HG03196 (cell line): Measurements from ENCODE around the gene MRPL27.
"Not testable (repeated sequence)": the region's sequence is repeated elsewhere in the genome, so short reads cannot be mapped to it uniquely, and the experiment has no call there.

ENCODE experiments used
- ATAC-seq: cut with Tn5 transposase; IDR thresholded peaks from one replicate; pipeline ENCODE4 v1.9.1; 2021; ENCODE audit not compliant: unreplicated experiment

Gene MRPL27

DNA sequence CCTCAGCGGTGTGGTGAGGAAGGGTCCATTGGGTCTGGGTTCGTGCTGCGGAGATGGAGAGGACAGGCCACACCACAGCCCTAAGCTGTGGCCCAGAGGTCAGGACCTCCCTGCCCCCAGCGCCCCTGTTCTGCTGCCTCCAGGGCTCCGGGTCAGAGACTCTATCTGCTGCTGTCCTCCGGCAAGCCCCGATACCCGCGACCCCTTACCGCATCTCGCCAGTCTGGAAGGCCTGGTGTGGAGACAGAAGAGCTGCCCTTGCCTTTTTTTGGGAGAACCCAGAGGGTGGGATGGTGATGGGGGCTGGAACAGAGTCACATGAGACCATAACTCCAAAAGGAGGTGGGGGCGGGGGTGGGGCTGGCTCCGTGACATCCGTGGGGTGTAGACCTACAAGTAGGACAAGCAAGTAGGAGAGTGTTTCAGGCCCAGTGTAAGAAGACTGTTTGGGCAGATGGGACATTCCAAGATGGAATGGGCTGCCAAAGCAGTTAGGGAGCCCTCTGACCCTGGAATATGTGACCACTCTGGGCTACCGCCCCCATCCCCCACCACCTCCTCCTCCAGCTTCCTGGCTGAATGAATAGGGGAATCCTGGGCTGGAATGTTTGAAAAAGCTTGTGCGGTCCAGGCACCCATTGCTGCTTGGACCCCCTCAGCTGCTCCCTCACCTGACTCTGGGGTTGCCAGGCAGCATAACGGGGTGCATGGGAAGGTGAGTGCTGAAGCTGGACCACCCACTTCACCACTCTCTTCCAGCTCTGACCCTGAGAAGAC is 25.7 kb downstream of the MRPL27 start:
- no peak for ATAC-seq

DNA sequence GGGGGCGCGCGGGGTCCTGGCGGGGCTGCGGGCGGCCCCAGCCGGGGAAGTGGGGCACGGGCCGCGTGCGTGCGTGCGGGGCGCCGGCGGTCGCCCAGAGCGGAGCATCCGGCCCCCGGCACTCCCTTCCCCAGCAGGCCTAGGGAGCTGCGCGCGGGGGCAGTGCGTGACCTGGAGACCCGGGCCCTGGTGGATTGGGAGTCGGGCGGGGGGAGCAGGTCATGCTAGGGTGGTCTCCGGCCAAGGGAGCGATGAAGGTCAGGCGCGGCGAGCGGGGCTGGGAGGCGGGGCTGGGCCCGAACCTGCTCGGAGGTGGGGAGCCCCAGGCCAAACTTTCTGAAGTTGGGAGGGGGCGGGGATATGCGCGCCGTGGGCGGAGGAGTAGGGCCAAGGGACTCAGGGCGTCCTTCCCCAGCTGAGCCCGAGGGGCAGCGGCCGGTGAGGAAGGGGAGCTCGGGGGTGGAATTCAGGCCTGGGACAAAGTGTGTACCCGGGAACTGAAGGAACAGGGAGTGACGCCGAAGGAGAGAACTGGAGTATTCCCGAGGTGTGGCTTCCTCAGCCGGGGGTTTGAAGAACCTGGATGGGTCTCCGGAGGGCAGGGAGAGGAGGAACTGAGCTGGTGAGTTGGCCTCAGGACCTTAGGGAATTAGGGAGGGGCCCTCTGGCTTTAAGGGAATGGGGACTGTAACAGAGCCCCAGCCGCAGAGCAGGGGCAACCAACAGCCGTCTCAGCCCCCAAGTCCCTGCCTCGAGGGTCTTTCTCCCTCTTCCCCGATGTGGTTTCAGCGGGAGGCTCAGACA is 26.5 kb downstream of the MRPL27 start:
- ATAC-seq, result peak; percentile 56

DNA sequence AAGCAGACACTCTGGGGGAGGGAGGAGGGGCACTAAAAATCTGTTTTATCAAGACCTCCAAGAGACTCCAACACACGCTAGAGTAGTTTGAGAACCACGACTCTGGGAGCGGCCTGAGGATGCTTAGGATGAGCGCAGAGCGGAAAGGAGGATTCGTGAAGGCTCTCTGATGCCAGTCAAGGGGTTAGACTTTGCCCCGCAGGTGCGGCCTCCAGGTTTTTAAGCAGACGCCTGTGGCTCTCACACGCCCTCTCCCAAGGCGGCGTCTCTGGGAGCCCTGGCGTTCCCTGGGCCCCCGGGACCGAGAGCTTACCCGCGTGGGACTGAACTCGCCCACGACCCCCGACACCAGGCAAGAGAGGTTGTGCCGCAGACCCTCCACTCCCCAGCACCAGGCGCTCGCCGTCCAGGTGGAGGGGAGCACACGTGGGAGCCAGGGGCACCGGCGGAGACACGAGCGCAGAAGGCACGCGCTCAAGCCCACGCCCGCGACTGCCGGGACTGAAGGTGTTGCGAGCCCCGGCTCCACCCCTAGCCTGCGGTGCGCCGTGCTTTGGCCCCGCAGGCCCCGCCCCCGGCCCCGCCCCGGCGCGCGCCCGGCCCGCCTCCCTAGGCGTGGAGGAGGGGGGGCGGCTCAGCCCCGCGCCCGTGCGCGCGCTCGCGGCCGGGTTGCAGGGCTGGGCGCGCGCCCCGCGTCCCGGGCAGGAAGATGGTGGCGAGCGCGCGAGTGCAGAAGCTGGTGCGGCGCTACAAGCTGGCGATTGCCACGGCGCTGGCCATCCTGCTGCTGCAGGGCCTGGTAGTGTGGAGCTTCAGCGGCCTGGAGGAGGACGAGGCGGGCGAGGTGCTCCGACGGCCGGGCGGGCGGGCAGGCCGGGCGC is 27.3 kb downstream of the MRPL27 start, which contains the start of gene XYLT2:
TSS of gene XYLT2 (plus strand) at position 695 of the 881 bp plus-strand sequence. CDS start at position 710, 15 bp downstream.
- peak; percentile 56 for ATAC-seq

DNA sequence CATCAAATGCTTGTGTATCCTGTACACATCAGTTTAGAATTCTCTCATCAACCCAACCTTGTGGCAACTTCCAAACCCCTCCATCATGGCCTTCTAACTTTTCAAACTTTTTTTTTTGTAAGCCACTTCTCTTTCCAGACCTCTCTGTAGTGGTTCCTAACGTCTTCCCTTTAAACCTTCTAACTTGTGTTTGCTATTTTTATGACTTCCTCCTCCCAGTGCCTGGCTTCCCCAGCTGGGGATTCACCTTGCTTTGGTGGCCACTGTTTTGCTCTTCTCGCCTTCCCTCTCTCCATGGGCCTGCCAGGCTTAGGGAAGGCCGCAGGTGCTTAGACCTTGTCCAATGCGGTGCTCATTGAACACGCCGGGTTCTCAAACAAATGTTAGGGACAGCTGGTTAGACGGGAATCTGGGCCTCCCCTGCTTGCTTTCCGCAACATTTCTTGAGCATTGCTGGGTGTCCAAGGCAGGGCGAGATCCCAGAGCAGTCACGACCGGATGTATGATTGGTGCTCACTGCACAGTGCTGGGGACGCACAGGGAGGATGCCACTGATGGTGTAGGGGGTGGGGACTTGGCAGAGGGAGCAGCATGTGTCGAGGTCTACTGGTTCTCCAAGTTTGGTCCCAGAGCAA is 28.1 kb downstream of the MRPL27 start:
- ATAC-seq, result no peak

DNA sequence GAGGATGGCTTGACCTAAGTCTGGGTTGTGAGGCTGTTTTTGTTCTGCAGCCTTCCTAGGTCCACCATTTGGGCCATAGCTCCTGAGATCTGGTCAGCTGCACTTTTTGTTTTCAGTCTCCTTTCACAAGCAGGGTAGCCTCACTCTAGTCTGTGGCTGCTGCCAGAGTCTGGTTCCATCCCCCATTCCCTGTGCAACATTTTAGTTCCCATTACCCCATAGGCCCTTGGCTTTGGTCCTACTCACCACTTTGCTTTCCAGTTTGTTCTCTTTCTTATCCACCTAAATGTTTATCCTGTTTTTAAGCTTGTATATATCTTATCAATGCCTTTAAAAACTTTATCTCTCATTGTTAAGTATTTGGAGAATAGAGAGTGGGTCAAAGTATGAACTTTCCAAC is 33.6 kb downstream of the MRPL27 start:
- ATAC-seq, result no peak

DNA sequence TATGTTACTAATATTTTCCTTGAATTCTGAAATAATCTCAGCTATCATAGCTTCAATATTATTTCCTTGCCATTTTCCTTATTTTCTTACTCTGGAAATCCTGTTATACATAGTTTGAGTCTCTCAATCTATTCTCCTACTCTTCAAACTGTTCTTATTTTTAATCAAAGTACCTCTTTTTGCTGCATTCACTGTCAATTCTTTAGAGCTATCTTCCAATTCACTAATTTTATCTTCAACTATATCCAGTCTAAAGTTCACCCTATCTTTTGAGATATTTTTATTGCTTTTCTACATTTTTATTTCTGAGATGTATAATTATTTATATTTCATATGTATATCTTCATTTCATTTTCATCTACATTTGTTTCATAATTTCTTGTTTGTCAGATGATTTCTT is 34.3 kb downstream of the MRPL27 start:
- no peak for ATAC-seq

DNA sequence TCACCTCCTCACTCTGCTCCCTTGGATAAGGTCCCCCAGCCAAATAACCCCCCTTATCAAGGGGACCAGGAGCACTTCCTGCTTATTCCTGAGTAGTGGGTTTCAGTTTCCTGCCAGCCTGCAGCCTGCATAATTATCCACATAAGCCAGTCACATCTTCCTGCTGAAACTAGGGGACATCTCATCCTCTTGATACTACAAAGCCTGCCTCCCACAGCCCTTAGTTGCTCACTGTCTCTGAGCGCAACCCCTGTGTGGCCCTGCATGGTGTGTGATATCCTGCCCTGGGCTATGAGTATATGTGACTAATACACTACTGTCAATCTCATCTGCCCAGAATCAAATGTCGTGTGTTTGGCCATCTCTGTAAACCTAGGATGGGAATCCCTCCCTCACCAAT is 35.0 kb downstream of the MRPL27 start:
- ATAC-seq, result no peak

DNA sequence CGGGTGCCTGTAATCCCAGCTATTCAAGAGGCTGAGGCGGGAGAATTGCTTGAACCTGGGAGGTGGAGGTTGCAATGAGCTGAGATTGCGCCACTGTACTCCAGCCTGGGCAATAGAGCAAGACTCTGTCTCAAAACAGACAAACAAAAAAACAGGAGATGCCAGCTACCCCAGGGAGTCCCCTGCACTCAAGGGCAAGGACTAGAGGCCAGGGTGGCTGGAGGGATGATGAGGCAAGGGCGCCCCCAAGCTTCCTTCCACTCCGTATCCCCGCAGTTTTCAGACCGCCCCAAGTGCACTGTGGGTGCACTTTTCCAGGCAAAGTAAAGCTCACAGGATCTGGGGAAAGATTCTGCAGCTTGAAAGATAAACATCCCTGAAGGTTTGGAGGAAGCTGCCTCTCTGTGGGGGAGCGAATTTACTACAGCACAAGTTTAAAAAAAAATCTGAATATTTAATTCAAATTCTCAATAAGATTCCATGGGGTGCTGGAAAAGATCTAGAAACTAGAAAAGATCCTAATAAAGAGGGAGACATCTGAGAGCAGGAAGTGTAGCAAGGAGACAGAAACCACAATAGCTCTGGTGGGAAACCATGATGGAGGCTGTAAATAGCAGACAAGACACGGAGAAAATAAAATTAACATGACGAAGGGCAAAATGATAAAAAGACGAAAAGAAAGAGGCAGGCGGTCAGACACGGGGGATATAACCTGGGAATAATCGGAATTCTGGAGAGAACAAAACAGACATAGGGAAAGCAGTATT is 39.5 kb downstream of the MRPL27 start:
- ATAC-seq, result not testable (repeated sequence)

DNA sequence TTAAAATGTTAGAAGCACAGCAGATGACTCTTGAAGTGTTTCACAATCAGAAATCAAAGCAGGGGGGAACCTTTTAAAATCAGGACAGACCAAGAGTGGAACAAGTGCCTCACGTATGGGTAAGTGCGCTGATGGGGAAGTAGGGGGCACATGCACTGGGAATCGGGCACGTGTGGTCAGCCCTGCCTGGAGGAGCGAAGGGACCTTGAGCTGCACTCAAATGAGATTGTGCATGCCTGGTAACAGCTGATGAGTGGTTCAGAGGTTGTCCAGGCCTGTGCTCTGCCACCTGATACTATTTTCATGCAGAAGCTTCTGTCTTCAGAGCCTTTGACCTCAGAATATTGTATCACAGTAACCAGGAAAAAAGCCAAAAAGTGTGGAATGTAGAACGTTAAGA is 40.8 kb downstream of the MRPL27 start:
- no peak for ATAC-seq

DNA sequence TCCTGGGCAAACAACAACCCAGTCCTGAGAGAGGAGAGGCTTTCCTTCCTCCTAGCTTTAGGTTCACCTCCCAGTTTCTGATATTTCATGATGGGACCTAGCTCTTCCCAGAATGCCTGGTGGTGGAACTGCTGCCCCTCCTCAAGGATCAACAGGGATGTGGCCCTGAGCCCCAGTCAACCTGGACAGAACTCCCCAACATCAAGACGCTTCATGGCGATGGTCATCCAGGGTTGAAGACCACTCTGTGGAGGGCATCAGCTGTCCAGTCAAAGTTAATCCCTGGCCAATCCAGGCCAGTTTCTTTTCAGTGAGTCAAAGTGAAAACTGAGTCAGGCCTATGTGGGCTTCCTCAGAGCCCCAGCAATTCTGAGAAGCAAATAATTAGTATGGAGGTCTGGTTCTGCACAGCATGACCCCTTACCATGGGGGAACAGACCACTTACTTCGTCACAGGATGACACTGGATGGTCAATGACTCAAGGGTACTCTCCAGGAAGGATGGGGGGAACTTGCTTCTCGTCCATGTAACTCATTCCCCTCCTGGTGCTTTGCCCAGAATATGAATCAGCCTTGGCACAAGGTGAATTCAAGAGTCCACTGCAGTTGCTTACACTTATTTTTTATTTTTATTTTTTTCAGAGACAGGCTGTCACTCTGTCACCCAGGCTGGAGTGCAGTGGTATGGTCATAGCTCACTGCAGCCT is 41.7 kb downstream of the MRPL27 start:
- ATAC-seq, result no peak

DNA sequence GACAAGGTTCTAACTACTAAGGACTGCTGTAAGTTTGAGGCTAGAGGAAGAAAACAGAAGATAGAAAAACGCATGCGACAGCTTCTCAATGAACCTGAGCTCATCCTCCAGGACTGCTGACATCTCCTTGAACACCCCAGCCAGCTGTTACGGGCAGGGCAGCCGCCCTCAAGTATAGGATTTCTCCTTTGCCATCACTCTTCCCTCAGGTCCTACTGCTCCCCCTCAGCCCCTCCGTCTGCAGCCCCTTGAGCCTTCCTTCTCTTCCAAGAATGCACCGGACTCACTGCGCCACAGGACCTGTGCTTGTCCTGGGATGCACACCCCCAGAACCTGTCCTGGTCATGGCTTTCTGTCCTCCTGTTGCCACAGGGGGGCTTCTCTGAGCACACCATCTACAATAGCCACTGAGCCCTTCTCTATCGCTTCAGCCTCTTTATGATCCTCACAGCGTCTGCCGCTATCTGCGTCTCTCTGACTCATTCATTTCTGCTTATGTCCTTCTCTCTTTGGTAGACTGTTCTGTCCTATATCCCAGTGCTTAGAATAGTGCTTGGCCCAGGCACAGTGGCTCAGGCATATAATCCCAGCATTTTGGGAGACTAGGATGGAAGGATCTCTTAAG is 42.7 kb downstream of the MRPL27 start:
- no peak for ATAC-seq

DNA sequence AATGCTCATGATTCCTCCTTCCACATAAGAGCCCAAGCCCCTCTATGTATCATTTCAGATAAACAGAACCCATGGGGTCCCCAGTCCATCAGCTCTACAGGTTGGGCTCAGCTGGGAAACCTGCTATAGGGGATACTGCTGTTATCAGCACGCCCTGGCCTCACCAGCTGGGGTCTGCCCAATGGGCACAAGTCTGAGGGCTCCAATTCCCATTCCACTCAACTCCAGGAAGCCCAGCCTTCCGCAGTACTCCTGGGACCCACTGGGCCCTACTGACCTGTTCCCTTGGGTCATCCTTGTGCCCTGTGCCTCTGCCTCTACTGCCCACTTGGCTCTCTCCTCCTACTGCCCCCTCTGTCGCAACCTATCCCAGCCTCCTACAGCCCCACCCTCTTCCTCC is 43.3 kb downstream of the MRPL27 start:
- no peak for ATAC-seq

DNA sequence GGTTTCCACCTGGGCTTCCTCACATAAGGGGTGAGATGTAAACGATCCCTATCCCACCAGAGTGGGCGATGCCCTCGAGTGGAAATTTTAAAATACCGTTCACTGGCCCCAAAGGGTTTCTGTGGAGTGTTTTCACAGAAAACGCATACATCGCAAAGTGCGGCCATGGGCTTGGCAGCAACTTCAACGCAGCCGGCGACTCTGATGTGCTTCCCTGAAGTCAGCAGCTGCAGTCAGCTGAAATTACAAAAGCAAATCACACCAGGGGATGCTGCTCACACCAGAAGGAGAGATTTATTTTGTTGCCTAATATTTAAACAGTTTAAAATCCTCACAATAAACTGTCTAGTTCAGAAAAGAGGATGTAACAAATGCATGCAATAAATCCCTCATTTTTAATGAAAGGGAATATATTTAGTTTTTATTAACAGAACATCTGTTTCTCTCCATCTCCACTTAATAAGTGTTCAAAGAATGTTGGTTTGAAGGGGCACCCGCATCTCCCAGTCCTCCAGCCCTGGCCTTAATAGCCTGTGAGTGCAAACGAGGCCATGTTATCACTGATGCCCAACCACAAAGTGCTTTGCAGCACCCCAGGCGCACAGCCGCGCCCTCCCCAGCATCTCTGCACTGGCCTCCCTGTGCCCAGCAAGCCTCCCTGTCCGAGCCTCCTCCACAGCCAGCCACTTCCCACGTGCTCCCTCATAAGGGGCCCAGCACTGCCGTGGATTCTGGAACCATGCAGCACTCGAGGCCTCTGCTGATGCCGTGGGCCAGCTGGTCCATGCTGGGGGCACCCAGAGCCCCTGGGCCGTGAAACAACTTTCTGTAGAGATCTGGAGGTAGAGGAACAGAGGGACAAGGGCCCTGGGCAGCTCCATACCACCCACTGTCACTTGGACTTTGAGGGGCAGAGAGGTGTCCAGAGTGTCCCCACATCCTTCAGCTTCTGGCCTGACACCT is 44.3 kb downstream of the MRPL27 start:
- ATAC-seq, result no peak

DNA sequence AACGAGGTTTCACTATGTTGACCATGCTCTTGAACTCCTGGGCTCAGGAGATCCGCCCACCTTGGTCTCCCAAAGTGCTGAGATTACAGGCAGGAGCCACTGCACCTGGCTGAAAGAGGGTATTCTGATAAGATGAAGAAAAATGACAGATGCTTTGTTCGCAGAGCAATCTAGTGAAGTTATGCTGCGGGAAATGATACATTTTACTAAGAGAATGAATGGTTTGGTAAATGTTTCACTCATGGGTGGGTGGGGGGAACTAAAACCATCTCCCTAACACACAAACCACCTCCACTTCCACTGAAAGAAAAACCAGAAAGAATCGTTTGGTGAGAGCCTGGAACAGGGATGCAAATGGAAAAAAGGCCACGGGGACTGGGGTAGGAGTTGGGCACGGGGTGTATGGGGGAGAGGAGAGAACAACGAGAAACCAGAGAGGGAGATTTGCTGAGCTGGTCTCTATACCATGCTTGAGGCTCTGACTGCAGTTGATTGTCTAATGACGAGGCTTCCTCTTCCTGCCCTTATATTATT is 46.1 kb downstream of the MRPL27 start:
- ATAC-seq, result no peak

DNA sequence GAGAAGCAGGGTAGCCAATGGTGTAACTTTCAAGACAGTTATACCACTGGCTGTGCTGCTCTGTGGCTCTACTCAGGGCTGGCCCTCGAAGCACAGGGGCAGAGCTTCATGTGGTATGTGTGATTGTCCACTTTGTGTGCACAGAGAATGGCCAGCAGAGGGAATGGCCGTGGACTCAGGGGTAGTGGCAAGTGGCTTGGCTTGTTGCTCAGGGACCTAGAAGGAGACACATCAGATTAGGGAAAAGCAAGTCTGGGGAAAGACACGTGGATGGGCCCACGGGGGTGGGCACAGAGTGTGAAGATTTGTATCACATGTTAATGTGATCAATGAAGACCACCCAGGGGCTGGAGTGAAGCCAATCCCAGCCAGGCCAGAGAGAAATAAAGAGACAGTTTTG is 47.1 kb downstream of the MRPL27 start:
- ATAC-seq, result no peak

DNA sequence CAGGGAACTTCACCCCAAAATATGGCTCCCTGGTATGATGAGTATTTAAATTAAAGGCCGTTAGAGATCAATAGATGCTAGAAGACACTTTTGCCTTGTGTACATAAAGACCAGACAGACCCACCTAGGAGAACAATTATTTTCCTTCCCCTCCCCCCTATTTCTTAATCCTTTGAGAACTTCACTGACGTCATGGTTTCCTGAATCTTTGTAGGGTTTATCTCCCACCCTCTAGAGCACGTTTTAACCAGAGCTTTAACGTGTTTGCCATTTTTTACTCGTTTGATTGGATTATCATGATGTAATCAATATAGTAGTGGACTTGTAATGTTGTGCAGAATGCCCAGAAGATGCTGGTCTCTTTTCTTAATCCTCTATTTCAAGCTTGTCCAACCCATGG is 49.9 kb downstream of the MRPL27 start:
- ATAC-seq, result no peak

DNA sequence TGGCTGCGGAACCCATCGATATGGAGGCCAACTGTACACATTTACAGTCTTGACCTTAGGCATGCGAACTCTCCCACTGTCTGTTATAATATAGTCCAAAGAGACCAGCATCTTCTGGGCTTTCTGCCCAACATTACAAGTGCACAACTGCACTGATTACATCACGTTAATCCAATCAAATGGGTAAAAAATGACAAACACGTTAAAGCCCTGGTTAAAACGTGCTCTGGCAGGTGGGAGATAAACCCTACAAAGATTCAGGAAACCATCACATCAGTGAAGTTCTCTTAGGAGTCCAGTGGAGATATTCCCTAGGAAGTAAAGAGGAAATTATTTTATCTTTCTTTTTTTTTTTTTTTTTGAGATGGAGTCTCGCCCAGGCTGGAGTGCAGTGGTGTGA is 50.7 kb downstream of the MRPL27 start:
- ATAC-seq, result no peak
